GM23338 (cell line): ENCODE results near the gene RFXAP. TPM values are rescaled to one million over a fixed set of nuclear protein-coding genes. Genes with fewer than 3 reads are reported as not detected.

Experiments used
- CREB1 ChIP-seq: fragments of 250-450 bp; sonication (Bioruptor Pico); IDR thresholded peaks from 2 replicates; pipeline ENCODE4 v1.5.0; 2020; ENCODE audit warnings: low read depth, mild to moderate bottlenecking, moderate library complexity
- EZH2 ChIP-seq: fragments of 200-600 bp; sonication (generic); IDR thresholded peaks from one replicate; pipeline ENCODE4 v1.8.0; 2017; ENCODE audit warnings: antibody characterized with exemption, mild to moderate bottlenecking, low read depth; ENCODE audit not compliant: unreplicated experiment
- EZH2phosphoT487 ChIP-seq: fragments of 200-600 bp; sonication (generic); IDR thresholded peaks from one replicate; pipeline ENCODE4 v1.8.1; 2018; ENCODE audit warnings: antibody characterized with exemption; ENCODE audit not compliant: unreplicated experiment
- NANOG ChIP-seq: IDR thresholded peaks from 2 replicates; pipeline ENCODE4 v1.6.1; 2016; ENCODE audit warnings: antibody characterized with exemption, borderline replicate concordance
- ZNF114 ChIP-seq: fragments of 250-450 bp; sonication (Bioruptor Pico); IDR thresholded peaks from 2 replicates; pipeline ENCODE4 v1.5.0; 2020; ENCODE audit warnings: mild to moderate bottlenecking, moderate library complexity
- polyA plus RNA-seq: library from polyadenylated mRNA; unstranded; fragments of >200 nt; fragmentation: Nextera tagmentation; extraction: Ambion mirVana; gene quantifications from 2 replicates; pipeline ENCODE4 v1.2.1, GENCODE V29; 2016
- total RNA-seq: library from RNA; depleted of rRNA; stranded (reverse); fragments of >200 nt; shearing (Covaris generic); gene quantifications from 2 replicates; pipeline ENCODE4 v1.2.3, GENCODE V29; 2014
- TF ChIP-seq, protein P1 (sequence below): fragments of 250-450 bp; sonication (Bioruptor Pico); IDR thresholded peaks from 2 replicates; pipeline ENCODE4 v1.5.0; 2020; ENCODE audit warnings: mild to moderate bottlenecking, moderate library complexity
- TF ChIP-seq, protein P2 (sequence below): IDR thresholded peaks from 2 replicates; pipeline ENCODE4 v1.6.1; 2016; ENCODE audit warnings: antibody characterized with exemption
- TF ChIP-seq, protein P3 (sequence below), 2 experiments: fragments of 200-600 bp in 1 of 2; sonication (generic) in 1 of 2; conservative IDR thresholded peaks; 2 replicates each; pipeline versions ENCODE4 v1.5.1 to v1.6.1; 2016 to 2017; ENCODE audit warnings: antibody characterized with exemption in 2 of 2, low read depth in 2 of 2, mild to moderate bottlenecking in 2 of 2, moderate library complexity in 1 of 2

Gene RFXAP
- total and polyA plus RNA-seq, 2 experiments from 2014 or later = 6.3 to 8.5 TPM

DNA sequence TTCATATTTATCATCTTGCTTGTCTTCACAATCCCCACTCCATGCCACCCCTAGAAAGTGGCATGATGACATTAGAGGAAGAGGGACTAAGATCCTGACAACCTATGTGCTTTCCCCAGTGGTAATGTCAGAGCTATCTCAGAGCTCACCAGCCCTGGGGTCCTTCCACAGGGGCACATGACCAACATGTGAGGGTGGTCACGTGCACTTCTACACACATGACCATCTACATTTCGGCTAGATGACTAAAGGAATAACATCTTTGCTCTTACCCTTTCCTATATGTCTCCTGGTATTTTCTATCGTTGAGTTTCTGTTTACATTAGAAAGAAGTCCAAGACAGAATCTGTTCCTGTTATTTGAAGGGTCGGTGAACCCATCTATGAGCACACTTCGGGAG, 46.2 kb downstream of the RFXAP start (continued):
- TF ChIP-seq, protein P1, sequence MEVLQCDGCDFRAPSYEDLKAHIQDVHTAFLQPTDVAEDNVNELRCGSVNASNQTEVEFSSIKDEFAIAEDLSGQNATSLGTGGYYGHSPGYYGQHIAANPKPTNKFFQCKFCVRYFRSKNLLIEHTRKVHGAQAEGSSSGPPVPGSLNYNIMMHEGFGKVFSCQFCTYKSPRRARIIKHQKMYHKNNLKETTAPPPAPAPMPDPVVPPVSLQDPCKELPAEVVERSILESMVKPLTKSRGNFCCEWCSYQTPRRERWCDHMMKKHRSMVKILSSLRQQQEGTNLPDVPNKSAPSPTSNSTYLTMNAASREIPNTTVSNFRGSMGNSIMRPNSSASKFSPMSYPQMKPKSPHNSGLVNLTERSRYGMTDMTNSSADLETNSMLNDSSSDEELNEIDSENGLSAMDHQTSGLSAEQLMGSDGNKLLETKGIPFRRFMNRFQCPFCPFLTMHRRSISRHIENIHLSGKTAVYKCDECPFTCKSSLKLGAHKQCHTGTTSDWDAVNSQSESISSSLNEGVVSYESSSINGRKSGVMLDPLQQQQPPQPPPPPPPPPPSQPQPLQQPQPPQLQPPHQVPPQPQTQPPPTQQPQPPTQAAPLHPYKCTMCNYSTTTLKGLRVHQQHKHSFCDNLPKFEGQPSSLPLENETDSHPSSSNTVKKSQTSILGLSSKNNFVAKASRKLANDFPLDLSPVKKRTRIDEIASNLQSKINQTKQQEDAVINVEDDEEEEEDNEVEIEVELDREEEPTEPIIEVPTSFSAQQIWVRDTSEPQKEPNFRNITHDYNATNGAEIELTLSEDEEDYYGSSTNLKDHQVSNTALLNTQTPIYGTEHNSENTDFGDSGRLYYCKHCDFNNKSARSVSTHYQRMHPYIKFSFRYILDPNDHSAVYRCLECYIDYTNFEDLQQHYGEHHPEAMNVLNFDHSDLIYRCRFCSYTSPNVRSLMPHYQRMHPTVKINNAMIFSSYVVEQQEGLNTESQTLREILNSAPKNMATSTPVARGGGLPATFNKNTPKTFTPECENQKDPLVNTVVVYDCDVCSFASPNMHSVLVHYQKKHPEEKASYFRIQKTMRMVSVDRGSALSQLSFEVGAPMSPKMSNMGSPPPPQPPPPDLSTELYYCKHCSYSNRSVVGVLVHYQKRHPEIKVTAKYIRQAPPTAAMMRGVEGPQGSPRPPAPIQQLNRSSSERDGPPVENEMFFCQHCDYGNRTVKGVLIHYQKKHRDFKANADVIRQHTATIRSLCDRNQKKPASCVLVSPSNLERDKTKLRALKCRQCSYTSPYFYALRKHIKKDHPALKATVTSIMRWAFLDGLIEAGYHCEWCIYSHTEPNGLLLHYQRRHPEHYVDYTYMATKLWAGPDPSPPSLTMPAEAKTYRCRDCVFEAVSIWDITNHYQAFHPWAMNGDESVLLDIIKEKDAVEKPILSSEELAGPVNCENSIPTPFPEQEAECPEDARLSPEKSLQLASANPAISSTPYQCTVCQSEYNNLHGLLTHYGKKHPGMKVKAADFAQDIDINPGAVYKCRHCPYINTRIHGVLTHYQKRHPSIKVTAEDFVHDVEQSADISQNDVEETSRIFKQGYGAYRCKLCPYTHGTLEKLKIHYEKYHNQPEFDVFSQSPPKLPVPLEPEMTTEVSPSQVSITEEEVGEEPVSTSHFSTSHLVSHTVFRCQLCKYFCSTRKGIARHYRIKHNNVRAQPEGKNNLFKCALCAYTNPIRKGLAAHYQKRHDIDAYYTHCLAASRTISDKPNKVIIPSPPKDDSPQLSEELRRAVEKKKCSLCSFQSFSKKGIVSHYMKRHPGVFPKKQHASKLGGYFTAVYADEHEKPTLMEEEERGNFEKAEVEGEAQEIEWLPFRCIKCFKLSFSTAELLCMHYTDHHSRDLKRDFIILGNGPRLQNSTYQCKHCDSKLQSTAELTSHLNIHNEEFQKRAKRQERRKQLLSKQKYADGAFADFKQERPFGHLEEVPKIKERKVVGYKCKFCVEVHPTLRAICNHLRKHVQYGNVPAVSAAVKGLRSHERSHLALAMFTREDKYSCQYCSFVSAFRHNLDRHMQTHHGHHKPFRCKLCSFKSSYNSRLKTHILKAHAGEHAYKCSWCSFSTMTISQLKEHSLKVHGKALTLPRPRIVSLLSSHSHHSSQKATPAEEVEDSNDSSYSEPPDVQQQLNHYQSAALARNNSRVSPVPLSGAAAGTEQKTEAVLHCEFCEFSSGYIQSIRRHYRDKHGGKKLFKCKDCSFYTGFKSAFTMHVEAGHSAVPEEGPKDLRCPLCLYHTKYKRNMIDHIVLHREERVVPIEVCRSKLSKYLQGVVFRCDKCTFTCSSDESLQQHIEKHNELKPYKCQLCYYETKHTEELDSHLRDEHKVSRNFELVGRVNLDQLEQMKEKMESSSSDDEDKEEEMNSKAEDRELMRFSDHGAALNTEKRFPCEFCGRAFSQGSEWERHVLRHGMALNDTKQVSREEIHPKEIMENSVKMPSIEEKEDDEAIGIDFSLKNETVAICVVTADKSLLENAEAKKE (CRISPR knock-in tag) = no peak
- no peak for TF ChIP-seq NANOG
- no peak for TF ChIP-seq EZH2phosphoT487
- TF ChIP-seq, protein P2, sequence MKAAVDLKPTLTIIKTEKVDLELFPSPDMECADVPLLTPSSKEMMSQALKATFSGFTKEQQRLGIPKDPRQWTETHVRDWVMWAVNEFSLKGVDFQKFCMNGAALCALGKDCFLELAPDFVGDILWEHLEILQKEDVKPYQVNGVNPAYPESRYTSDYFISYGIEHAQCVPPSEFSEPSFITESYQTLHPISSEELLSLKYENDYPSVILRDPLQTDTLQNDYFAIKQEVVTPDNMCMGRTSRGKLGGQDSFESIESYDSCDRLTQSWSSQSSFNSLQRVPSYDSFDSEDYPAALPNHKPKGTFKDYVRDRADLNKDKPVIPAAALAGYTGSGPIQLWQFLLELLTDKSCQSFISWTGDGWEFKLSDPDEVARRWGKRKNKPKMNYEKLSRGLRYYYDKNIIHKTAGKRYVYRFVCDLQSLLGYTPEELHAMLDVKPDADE = no peak
- TF ChIP-seq, protein P3, sequence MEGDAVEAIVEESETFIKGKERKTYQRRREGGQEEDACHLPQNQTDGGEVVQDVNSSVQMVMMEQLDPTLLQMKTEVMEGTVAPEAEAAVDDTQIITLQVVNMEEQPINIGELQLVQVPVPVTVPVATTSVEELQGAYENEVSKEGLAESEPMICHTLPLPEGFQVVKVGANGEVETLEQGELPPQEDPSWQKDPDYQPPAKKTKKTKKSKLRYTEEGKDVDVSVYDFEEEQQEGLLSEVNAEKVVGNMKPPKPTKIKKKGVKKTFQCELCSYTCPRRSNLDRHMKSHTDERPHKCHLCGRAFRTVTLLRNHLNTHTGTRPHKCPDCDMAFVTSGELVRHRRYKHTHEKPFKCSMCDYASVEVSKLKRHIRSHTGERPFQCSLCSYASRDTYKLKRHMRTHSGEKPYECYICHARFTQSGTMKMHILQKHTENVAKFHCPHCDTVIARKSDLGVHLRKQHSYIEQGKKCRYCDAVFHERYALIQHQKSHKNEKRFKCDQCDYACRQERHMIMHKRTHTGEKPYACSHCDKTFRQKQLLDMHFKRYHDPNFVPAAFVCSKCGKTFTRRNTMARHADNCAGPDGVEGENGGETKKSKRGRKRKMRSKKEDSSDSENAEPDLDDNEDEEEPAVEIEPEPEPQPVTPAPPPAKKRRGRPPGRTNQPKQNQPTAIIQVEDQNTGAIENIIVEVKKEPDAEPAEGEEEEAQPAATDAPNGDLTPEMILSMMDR (conservative IDR thresholded peaks at IDR 0.05; ENCODE audit: low read depth in 2 of 2) = no peak
- no peak for TF ChIP-seq ZNF114
- no peak for TF ChIP-seq EZH2
- no peak for TF ChIP-seq CREB1 (CRISPR knock-in tag)
